ENCODE data around the gene PIM3. TPM values are rescaled to one million over a fixed set of nuclear protein-coding genes. Genes with fewer than 3 reads are reported as not detected.

Gene PIM3
- total and polyA plus RNA-seq, 2 of the 8 experiments (the other 6 are each of a cell fraction or from before 2014, with no cell fraction given): 22.6 to 30.0 TPM

DNA sequence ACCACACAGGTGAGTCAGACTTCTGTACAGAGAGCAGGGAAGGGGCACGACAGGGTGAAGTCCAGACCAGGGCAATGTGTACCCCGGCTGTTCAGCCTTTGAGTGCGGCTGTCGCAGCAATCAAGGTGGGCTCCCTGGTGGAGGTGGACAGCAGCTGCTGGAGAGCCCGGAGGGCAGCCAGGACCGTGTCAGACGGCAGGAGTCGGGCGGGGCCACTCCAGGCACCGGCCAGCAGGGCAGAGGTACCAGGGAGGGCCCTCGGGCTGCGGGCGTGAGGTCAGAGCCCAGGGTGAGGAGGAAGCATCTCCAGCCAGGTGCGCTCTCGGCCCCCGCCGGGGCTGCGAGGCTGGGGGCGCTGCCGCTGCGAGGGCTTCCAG is 802 bp upstream of the PIM3 start:
- H3K4me1 ChIP-seq (replicated peaks in 1 of 4; ENCODE audit: control insufficient read depth in 3 of 4, insufficient read depth in 4 of 4, low read length in 3 of 4): peaks cover 0 to 22% (median 12%) of the 10 kb centered on the region in 4 experiments; a peak in 5 of 7 replicates
- 45% methylated on average over 11 of the region's 21 CpGs; no CpG with 5 or more reads in 1 of the 2 experiments for WGBS, 2 experiments (ENCODE audit: extremely low coverage in 1 of 2, insufficient coverage in 1 of 2, insufficient read length in 1 of 2, insufficient replicate concordance in 2 of 2, low coverage in 1 of 2, low lambda C conversion rate in 2 of 2, missing lambda C conversion rate in 1 of 2)
- H3K79me1 ChIP-seq (ENCODE audit: low read depth, low read length): 0 out of 2 replicates have a peak, but pooled peaks cover 2% of the 10 kb centered on the region
- H4K5ac ChIP-seq (ENCODE audit: insufficient read length, low read depth, low read length): peak overlapping the region; percentile 77
- no peaks in the 10 kb centered on the region for H3K9me3 ChIP-seq (ENCODE audit: insufficient read depth in 2 of 2, low read depth in 1 of 2, low read length in 1 of 2)
- H3K14ac ChIP-seq (ENCODE audit: insufficient read length): no peak overlapping the region
- peaks cover 0 to 19% of the 10 kb centered on the region in 2 experiments; a peak in 1 of 4 replicates for H3K79me2 ChIP-seq (ENCODE audit: control insufficient read depth in 1 of 2, insufficient read depth in 2 of 2, low read length in 2 of 2)
- ChIA-PET POLR2A (ENCODE audit: partially characterized antibody) (interaction anchor here (1.3 to 2.2 kb wide), 5 partner anchors 8 to 26 kb away, joined by 4 to 9 read pairs (median 6); no protein-coding TSS in a partner anchor), CTCF (ENCODE audit: partially characterized antibody) (interaction anchor here (0.9 to 1.2 kb wide), 3 partner anchors 13 to 329 kb away, joined by 3 to 5 read pairs (median 4); no protein-coding TSS in a partner anchor)
- H3K4me3 ChIP-seq (ENCODE audit: extremely low read depth in 1 of 4, insufficient read depth in 2 of 4, low read depth in 3 of 4, low read length in 4 of 4): peak overlapping the region; percentile 49 to 79 (median 74)
- peak overlapping the region; percentile 75; the same call in 1 of the 2 replicates for H2BK12ac ChIP-seq (ENCODE audit: low read depth, low read length)
- peaks cover 16 to 20% of the 10 kb centered on the region in 2 experiments for H4K20me1 ChIP-seq (replicated peaks in 1 of 2; ENCODE audit: control insufficient read depth in 1 of 2, insufficient read depth in 2 of 2, low read length in 2 of 2)
- peak overlapping the region; percentile 74 for H4K91ac ChIP-seq (replicated peaks; ENCODE audit: insufficient read length, low read length)
- FAIRE-seq (no peak), DNase-seq (ENCODE audit: low read depth in 1 of 2, low spot score in 2 of 2) (no peak)
- H2BK15ac ChIP-seq (ENCODE audit: low read length): no peak overlapping the region; the same call in 1 of the 2 replicates
- H2BK5ac ChIP-seq (ENCODE audit: low read depth, low read length): peak overlapping the region; percentile 44; the same call in 1 of the 2 replicates
- peak overlapping the region; percentile 79 for H4K8ac ChIP-seq (ENCODE audit: extremely low read depth, insufficient read depth, low read length)
- peak overlapping the region; percentile 53 for H3K4ac ChIP-seq (replicated peaks; ENCODE audit: insufficient read length, low read depth, low read length)
- peak overlapping the region in 1 of 4 experiments; percentile 45; a peak in 1 of 7 replicates for H3K9ac ChIP-seq (replicated peaks in 1 of 4; ENCODE audit: extremely low read depth in 1 of 4, low read depth in 3 of 4, low read length in 3 of 4)
- H3K4me2 ChIP-seq (ENCODE audit: insufficient read depth in 1 of 2, low read depth in 2 of 2, low read length in 2 of 2): peak overlapping the region; percentile 42 to 96
- H2BK120ac ChIP-seq (replicated peaks; ENCODE audit: low read depth, low read length): no peak overlapping the region
- H3K18ac ChIP-seq (ENCODE audit: extremely low read depth, low read length): no peak overlapping the region; the same call in none of the 2 replicates
- peaks cover 13% of the 10 kb centered on the region; the same call in 1 of the 2 replicates for H3K23me2 ChIP-seq (ENCODE audit: low read depth, low read length)
- H3K56ac ChIP-seq (replicated peaks; ENCODE audit: insufficient read length, low read depth, low read length): peak overlapping the region; percentile 3
- peaks cover 0 to 12% (median 6%) of the 10 kb centered on the region in 4 experiments; a peak in 6 of 7 replicates for H3K27me3 ChIP-seq (replicated peaks in 1 of 4; ENCODE audit: control insufficient read depth in 3 of 4, extremely low read depth in 1 of 4, insufficient read depth in 3 of 4, low read length in 3 of 4)
- no peak overlapping the region for H2BK20ac ChIP-seq (ENCODE audit: low read length)
- H3K23ac ChIP-seq (ENCODE audit: insufficient read length): no peak overlapping the region
- H3K27ac ChIP-seq (ENCODE audit: low read depth, low read length): 0 out of 2 replicates have a peak overlapping the region, but pooled peaks have one; percentile 19
- no peak overlapping the region for H2AFZ ChIP-seq (ENCODE audit: low read length)
- H2AK5ac ChIP-seq (ENCODE audit: low read depth, low read length): no peak overlapping the region
- H3K36me3 ChIP-seq (ENCODE audit: control insufficient read depth in 2 of 4, insufficient read depth in 4 of 4, low read length in 3 of 4): peaks cover 8 to 18% (median 12%) of the 10 kb centered on the region in 4 experiments; a peak in 6 of 8 replicates
- TF ChIP-seq KDM1A (IDR thresholded peaks at IDR 0.05; ENCODE audit: borderline replicate concordance, low read length): peak; percentile 14; the same call in 1 of the 2 replicates
- TF ChIP-seq PHF8 (conservative IDR thresholded peaks at IDR 0.05; ENCODE audit: low read depth, low read length): no peak; the same call in 1 of the 2 replicates
- no peak for TF ChIP-seq EGR1 (IDR thresholded peaks at IDR 0.05; ENCODE audit: borderline replicate concordance, low read depth, low read length)
- peak; percentile 53 for TF ChIP-seq KDM4A (IDR thresholded peaks at IDR 0.05; ENCODE audit: low read depth, low read length, severe bottlenecking)
- TF ChIP-seq FOSL1 (IDR thresholded peaks at IDR 0.05; ENCODE audit: insufficient read depth, low read depth, low read length): no peak
- TF ChIP-seq CHD2 (IDR thresholded peaks at IDR 0.05; ENCODE audit: low read length): no peak
- TF ChIP-seq ASH2L (IDR thresholded peaks at IDR 0.05; ENCODE audit: low read length): peak; percentile 2
- TF ChIP-seq, protein P1, sequence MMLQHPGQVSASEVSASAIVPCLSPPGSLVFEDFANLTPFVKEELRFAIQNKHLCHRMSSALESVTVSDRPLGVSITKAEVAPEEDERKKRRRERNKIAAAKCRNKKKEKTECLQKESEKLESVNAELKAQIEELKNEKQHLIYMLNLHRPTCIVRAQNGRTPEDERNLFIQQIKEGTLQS (IDR thresholded peaks at IDR 0.05; ENCODE audit: insufficient read depth, low read depth, low read length): no peak
- no peak for TF ChIP-seq TBP (IDR thresholded peaks at IDR 0.05; ENCODE audit: low read depth, low read length)
- TF ChIP-seq EZH2 (IDR thresholded peaks at IDR 0.05; ENCODE audit: low read depth, low read length, severe bottlenecking): no peak
- no peak for TF ChIP-seq CEBPB (IDR thresholded peaks at IDR 0.05; ENCODE audit: low read depth, low read length)
- TF ChIP-seq SIX5 (IDR thresholded peaks at IDR 0.05; ENCODE audit: low read depth, low read length): no peak
- no peak for TF ChIP-seq POLR2A (IDR thresholded peaks at IDR 0.05; ENCODE audit: control extremely low read depth in 1 of 2, low read depth in 2 of 2, low read length in 2 of 2)

Data from H1 (cell line).